ENCODE measurements around the gene CBX4. TPM values are rescaled to one million over a fixed set of nuclear protein-coding genes. Genes with fewer than 3 reads are reported as not detected.

The CBX4 gene
- total RNA-seq, 6 experiments from 2014 or later: 18.2 to 20.2 (median 19.3) TPM

- H3K27me3 Mint-ChIP-seq (ENCODE audit: insufficient read depth): peaks cover 76% of the 10 kb centered on the region
- no peak for DNase-seq
- peaks cover 18% of the 10 kb centered on the region for H3K4me1 Mint-ChIP-seq (ENCODE audit: low read depth)
- TF ChIP-seq, protein P1, sequence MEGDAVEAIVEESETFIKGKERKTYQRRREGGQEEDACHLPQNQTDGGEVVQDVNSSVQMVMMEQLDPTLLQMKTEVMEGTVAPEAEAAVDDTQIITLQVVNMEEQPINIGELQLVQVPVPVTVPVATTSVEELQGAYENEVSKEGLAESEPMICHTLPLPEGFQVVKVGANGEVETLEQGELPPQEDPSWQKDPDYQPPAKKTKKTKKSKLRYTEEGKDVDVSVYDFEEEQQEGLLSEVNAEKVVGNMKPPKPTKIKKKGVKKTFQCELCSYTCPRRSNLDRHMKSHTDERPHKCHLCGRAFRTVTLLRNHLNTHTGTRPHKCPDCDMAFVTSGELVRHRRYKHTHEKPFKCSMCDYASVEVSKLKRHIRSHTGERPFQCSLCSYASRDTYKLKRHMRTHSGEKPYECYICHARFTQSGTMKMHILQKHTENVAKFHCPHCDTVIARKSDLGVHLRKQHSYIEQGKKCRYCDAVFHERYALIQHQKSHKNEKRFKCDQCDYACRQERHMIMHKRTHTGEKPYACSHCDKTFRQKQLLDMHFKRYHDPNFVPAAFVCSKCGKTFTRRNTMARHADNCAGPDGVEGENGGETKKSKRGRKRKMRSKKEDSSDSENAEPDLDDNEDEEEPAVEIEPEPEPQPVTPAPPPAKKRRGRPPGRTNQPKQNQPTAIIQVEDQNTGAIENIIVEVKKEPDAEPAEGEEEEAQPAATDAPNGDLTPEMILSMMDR (IDR thresholded peaks at IDR 0.05): no peak
- no peaks in the 10 kb centered on the region for H3K9me3 Mint-ChIP-seq
- H3K4me3 Mint-ChIP-seq: no peak overlapping the region
- H3K27ac Mint-ChIP-seq: no peak overlapping the region
- peaks cover 4% of the 10 kb centered on the region; the same call in 1 of the 2 replicates for H3K36me3 Mint-ChIP-seq (ENCODE audit: low read depth)
Measured at GRCh38 chr17:79802039-79802735, 37.1 kb downstream of the CBX4 start.

DNA sequence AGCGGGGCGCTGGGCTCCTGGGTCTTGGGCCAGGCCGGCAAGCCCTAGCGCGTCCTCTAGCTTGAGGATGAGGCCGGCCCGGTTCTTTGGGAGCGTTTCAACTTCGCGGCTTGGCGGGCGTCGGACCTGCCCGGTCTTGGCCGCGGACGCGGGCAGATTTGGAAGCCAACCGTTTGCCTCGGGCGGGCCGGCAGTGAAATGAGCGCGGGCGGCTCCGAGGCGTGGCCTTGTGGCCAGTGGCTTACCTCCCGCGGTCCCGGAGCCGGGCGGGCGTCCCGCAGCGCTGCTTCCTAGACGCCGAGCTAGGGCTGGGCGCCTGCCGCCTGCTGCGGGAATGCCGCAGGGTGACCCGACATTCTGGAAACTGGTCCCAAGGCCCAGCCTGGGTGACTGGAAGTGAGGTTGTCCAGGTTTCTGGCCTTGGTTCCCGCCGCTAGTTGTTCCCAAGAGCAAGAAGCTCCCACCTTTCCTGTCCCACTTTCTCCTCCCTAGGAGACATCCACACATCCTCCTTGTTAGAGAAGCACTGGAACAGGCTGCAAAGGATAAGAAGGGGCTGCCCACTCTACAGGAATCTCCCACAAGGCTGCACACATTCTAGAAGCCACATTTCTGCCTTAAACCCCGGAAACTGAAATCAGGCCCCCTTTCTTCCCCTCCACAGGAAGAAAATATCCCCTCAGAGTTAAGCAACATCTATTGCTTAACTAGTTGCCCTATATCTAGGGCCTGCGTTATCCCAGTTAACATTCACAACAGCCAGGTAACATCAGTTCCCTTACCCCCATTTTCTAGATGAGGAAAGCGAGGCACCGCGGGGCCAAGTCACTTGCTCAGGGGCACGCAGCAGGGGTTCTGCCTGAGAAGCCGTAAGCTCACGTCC is 37.8 kb downstream of the CBX4 start:
- H3K9me3 Mint-ChIP-seq: no peaks in the 10 kb centered on the region
- H3K4me1 Mint-ChIP-seq (ENCODE audit: low read depth): peaks cover 18% of the 10 kb centered on the region
- H3K27ac Mint-ChIP-seq: no peak overlapping the region
- H3K27me3 Mint-ChIP-seq (ENCODE audit: insufficient read depth): peaks cover 70% of the 10 kb centered on the region
- DNase-seq: no peak
- TF ChIP-seq, protein P1 (IDR thresholded peaks at IDR 0.05): no peak
- no peak overlapping the region for H3K4me3 Mint-ChIP-seq
- H3K36me3 Mint-ChIP-seq (ENCODE audit: low read depth): peaks cover 4% of the 10 kb centered on the region; the same call in 1 of the 2 replicates

- no peaks in the 10 kb centered on the region for H3K9me3 Mint-ChIP-seq
- H3K27ac Mint-ChIP-seq: no peak overlapping the region
- TF ChIP-seq, protein P1 (IDR thresholded peaks at IDR 0.05): no peak
- H3K27me3 Mint-ChIP-seq (ENCODE audit: insufficient read depth): peaks cover 63% of the 10 kb centered on the region
- DNase-seq: peak; percentile 21
- H3K36me3 Mint-ChIP-seq (ENCODE audit: low read depth): peaks cover 4% of the 10 kb centered on the region; the same call in 1 of the 2 replicates
- peaks cover 25% of the 10 kb centered on the region for H3K4me1 Mint-ChIP-seq (ENCODE audit: low read depth)
- peak overlapping the region; percentile 24 for H3K4me3 Mint-ChIP-seq
Measured at GRCh38 chr17:79800325-79801155, 38.7 kb downstream of the CBX4 start.

GRCh38 chr17:79799538-79800324 is 39.5 kb downstream of the CBX4 start:
- DNase-seq: no peak
- Mint-ChIP-seq H3K27ac (no peak overlapping the region), H3K4me3 (peak overlapping the region; percentile 6; the same call in 1 of the 2 replicates), H3K27me3 (ENCODE audit: insufficient read depth) (peaks cover 55% of the 10 kb centered on the region), H3K9me3 (no peaks in the 10 kb centered on the region), H3K4me1 (ENCODE audit: low read depth) (peaks cover 25% of the 10 kb centered on the region), H3K36me3 (ENCODE audit: low read depth) (peaks cover 4% of the 10 kb centered on the region; the same call in 1 of the 2 replicates)
- TF ChIP-seq, protein P1 (IDR thresholded peaks at IDR 0.05): no peak

Measured in HFFc6 (cell line).